Immature natural killer cell (primary cell): ENCODE results near the gene C16orf46. TPM values are rescaled to one million over a fixed set of nuclear protein-coding genes. Genes with fewer than 3 reads are reported as not detected.

Experiments
- DNase-seq, 3 donors: peaks; one replicate each; pipeline ENCODE4 v3.0.0; 2022; ENCODE audit warnings: mixed read lengths in 1 of 3
- H3K27ac Mint-ChIP-seq, 6 donors: one replicate each; pipeline ENCODE4 v1.8.0; 2020; ENCODE audit warnings: mixed read lengths in 6 of 6, mild to moderate bottlenecking in 5 of 6, inconsistent platforms in 4 of 6, moderate library complexity in 3 of 6
- H3K27me3 Mint-ChIP-seq, 3 donors: one replicate each; pipeline ENCODE4 v1.8.0; 2020 to 2021; ENCODE audit warnings: low read depth in 3 of 3, mild to moderate bottlenecking in 3 of 3, mixed read lengths in 3 of 3, moderate library complexity in 3 of 3, inconsistent platforms in 1 of 3
- H3K36me3 Mint-ChIP-seq, 3 donors: one replicate each; pipeline ENCODE4 v1.8.0; 2020; ENCODE audit warnings: mixed read lengths in 3 of 3, inconsistent platforms in 2 of 3, mild to moderate bottlenecking in 2 of 3
- H3K4me1 Mint-ChIP-seq, 2 donors: one replicate each; pipeline ENCODE4 v1.8.0; 2020; ENCODE audit warnings: inconsistent platforms in 2 of 2, mild to moderate bottlenecking in 2 of 2, mixed read lengths in 2 of 2, moderate library complexity in 1 of 2
- H3K4me3 Mint-ChIP-seq, 5 donors: one replicate each; pipeline ENCODE4 v1.8.0; 2020; ENCODE audit warnings: mild to moderate bottlenecking in 5 of 5, mixed read lengths in 5 of 5, inconsistent platforms in 3 of 5, moderate library complexity in 3 of 5
- H3K9me3 Mint-ChIP-seq, 6 donors: one replicate each; pipeline ENCODE4 v1.8.0; 2020; ENCODE audit warnings: mild to moderate bottlenecking in 6 of 6, mixed read lengths in 6 of 6, inconsistent platforms in 4 of 6, moderate library complexity in 3 of 6
- polyA plus RNA-seq, 3 donors: library from polyadenylated mRNA; unstranded; fragments of 300-500 nt; fragmentation: Illumina TruSeq; gene quantifications; one replicate each; pipeline ENCODE4 v1.2.3, GENCODE V29; 2021

The C16orf46 gene
- polyA plus RNA-seq, 3 donors from 2014 or later = 0.16 TPM; not detected in 2

- no peak for DNase-seq
- peaks cover 0 to 10% (median 1%) of the 10 kb centered on the region in 3 donors for H3K27me3 Mint-ChIP-seq
- no peaks in the 10 kb centered on the region for H3K9me3 Mint-ChIP-seq
- no peak overlapping the region for H3K4me3 Mint-ChIP-seq
- H3K36me3 Mint-ChIP-seq = no peaks in the 10 kb centered on the region
- no peak overlapping the region for H3K27ac Mint-ChIP-seq
- no peaks in the 10 kb centered on the region for H3K4me1 Mint-ChIP-seq
Measured at GRCh38 chr16:81066681-81067080, 10.4 kb downstream of the C16orf46 start.

DNA sequence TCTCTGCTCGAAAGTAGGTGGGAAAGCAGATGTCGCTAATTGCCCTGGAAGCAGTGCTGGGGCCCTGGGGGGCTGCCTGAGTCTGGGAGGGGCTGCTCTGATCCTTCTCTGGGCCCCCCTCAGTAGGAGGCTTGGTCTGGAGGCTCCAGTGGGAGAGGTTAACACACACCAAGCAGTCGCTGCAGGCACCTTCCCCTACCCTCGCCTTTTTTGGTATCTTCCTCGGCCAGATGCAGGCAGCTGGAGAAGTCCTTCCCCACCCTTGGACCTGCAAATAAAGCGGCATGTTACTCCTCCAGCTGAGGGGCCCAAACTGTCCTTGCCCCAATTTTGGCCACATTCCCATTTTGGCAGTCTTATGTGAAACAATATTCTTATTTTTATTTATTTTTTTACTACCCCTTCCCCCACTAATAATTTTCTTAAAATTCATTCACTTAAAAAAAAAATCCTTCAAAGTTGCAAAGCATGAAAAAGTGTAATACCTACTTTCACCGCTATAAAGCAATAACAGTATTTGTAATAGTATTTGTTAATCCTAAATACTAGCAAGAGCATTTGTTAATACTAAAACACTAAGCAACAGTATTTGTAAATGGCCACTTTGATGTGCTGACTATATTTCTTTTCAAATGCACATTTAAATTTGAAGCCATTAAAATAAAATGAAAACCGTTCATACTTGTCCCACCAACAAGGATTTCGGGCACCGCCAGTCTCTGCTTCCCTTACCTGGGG lies 15.0 kb downstream of the C16orf46 start:
- no peak for DNase-seq
- Mint-ChIP-seq H3K9me3 (no peaks in the 10 kb centered on the region), H3K4me1 (no peaks in the 10 kb centered on the region), H3K27ac (no peak overlapping the region), H3K27me3 (peaks cover 0 to 2% (median 2%) of the 10 kb centered on the region in 3 donors), H3K36me3 (no peaks in the 10 kb centered on the region), H3K4me3 (no peak overlapping the region)

GRCh38 chr16:81061307-81061640 lies 15.8 kb downstream of the C16orf46 start:
- no peak overlapping the region for H3K4me3 Mint-ChIP-seq
- no peak for DNase-seq
- H3K4me1 Mint-ChIP-seq = no peaks in the 10 kb centered on the region
- H3K9me3 Mint-ChIP-seq = no peaks in the 10 kb centered on the region
- H3K27ac Mint-ChIP-seq = no peak overlapping the region
- H3K36me3 Mint-ChIP-seq = no peaks in the 10 kb centered on the region
- H3K27me3 Mint-ChIP-seq = peaks cover 0 to 2% (median 2%) of the 10 kb centered on the region in 3 donors

DNA sequence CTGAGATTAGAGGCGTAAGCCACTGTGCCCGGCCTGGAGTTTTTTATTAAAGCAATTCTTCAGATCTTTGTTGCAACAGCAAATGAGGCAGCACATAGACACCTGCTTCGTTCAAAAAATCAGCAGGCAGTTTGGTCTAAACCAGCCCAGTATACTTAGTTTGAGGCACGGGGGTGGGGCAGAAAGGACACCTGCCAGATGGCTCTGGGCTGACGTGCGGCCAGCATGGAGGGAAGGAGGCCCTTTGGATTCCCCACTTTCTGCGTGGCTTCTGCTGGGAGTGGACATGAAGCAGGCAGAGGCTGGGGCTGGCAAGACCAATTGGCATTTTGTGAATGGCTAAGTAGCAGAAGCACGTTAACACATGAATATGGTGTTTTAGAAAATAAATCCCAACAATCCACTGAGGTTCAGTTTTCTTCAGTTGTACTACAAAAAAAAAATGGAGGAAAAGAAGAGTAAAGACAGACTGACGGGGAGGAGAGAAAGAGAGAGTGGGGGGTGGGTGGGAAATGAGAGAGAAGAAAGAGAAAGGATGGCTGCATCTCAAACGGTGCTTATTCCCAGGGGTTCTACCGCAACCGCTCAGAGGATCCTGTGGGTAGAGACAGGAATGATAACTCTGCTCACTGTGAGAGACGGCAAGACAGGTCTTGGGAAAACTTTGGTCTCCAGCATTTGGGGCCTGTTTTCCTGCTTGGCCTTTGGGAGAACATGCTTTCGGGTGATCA lies 16.3 kb downstream of the C16orf46 start:
- no peak overlapping the region for H3K4me3 Mint-ChIP-seq
- H3K27ac Mint-ChIP-seq = no peak overlapping the region
- H3K27me3 Mint-ChIP-seq = peaks cover 0 to 2% (median 2%) of the 10 kb centered on the region in 3 donors
- H3K9me3 Mint-ChIP-seq = no peaks in the 10 kb centered on the region
- no peak for DNase-seq
- H3K4me1 Mint-ChIP-seq = no peaks in the 10 kb centered on the region
- H3K36me3 Mint-ChIP-seq = no peaks in the 10 kb centered on the region

GRCh38 chr16:81053761-81054160 lies 23.3 kb downstream of the C16orf46 start:
- no peak for DNase-seq
- H3K27me3 Mint-ChIP-seq = peaks cover 0 to 2% (median under 1%) of the 10 kb centered on the region in 3 donors
- no peak overlapping the region for H3K4me3 Mint-ChIP-seq
- H3K27ac Mint-ChIP-seq = no peak overlapping the region
- H3K36me3 Mint-ChIP-seq = peaks cover 7 to 11% (median 10%) of the 10 kb centered on the region in 3 donors
- H3K9me3 Mint-ChIP-seq = peaks cover 10 to 24% (median 17%) of the 10 kb centered on the region in 6 donors
- H3K4me1 Mint-ChIP-seq = no peaks in the 10 kb centered on the region

GRCh38 chr16:81042821-81043220 lies 34.2 kb downstream of the C16orf46 start:
- no peak overlapping the region for H3K27ac Mint-ChIP-seq
- peaks cover 18 to 54% (median 30%) of the 10 kb centered on the region in 3 donors for H3K36me3 Mint-ChIP-seq

GRCh38 chr16:81041696-81042095 lies 35.3 kb downstream of the C16orf46 start:
- H3K4me1 Mint-ChIP-seq = peaks cover 20 to 21% of the 10 kb centered on the region in 2 donors
- no peak for DNase-seq
- no peaks in the 10 kb centered on the region for H3K9me3 Mint-ChIP-seq
- H3K36me3 Mint-ChIP-seq = peaks cover 18 to 49% (median 28%) of the 10 kb centered on the region in 3 donors
- no peak overlapping the region for H3K27ac Mint-ChIP-seq
- no peak overlapping the region for H3K4me3 Mint-ChIP-seq
- H3K27me3 Mint-ChIP-seq = peaks cover 0 to 6% (median 2%) of the 10 kb centered on the region in 3 donors

More at GRCh38 chr16:81042821-81043220, 34.2 kb downstream of the C16orf46 start:
- DNase-seq = no peak
- no peaks in the 10 kb centered on the region for H3K9me3 Mint-ChIP-seq
- no peak overlapping the region for H3K4me3 Mint-ChIP-seq
- H3K27me3 Mint-ChIP-seq = peaks cover 0 to 2% (median 0%) of the 10 kb centered on the region in 3 donors
- peaks cover 8 to 10% of the 10 kb centered on the region in 2 donors for H3K4me1 Mint-ChIP-seq

GRCh38 chr16:81040842-81041241 lies 36.2 kb downstream of the C16orf46 start:
- peaks cover 0 to 8% (median 6%) of the 10 kb centered on the region in 3 donors for H3K27me3 Mint-ChIP-seq
- peaks cover 18 to 46% (median 26%) of the 10 kb centered on the region in 3 donors for H3K36me3 Mint-ChIP-seq
- DNase-seq = no peak
- peaks cover 23 to 25% of the 10 kb centered on the region in 2 donors for H3K4me1 Mint-ChIP-seq
- no peak overlapping the region for H3K4me3 Mint-ChIP-seq
- H3K9me3 Mint-ChIP-seq = no peaks in the 10 kb centered on the region
- H3K27ac Mint-ChIP-seq = no peak overlapping the region

DNA sequence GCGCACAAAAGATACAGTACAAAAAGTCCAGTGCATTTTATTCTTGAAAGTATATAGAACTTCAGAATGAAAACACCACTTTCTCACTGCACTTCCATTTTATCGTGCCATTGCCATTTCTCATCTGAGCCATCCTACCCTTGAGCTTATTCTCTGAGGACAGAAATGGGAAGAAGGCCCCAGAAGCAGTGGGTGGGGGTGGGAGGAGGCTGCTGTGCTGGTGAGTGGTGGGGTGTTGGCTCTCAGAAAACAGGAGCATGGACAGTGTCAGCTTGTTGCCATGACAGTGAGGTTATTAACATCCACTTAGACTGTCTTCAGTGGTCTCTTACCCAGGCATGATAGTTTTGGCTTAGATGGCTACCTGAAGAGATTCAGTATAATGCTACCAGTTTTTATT lies 36.9 kb downstream of the C16orf46 start:
- no peaks in the 10 kb centered on the region for H3K9me3 Mint-ChIP-seq
- no peak for DNase-seq
- H3K27ac Mint-ChIP-seq = peak overlapping the region in 1 of 6 donors; percentile 49
- H3K27me3 Mint-ChIP-seq = peaks cover 0 to 6% (median 6%) of the 10 kb centered on the region in 3 donors
- H3K36me3 Mint-ChIP-seq = peaks cover 18 to 42% (median 22%) of the 10 kb centered on the region in 3 donors
- H3K4me1 Mint-ChIP-seq = peaks cover 25% of the 10 kb centered on the region in 2 donors
- H3K4me3 Mint-ChIP-seq = no peak overlapping the region

GRCh38 chr16:81036751-81037350 lies 40.2 kb downstream of the C16orf46 start:
- DNase-seq = no peak
- no peaks in the 10 kb centered on the region for H3K9me3 Mint-ChIP-seq
- peak overlapping the region; percentile 81 to 87 (median 85) for H3K4me3 Mint-ChIP-seq
- peak overlapping the region; percentile 77 to 91 (median 83) for H3K27ac Mint-ChIP-seq
- peaks cover 25 to 30% of the 10 kb centered on the region in 2 donors for H3K4me1 Mint-ChIP-seq
- H3K36me3 Mint-ChIP-seq = peaks cover 0 to 12% (median 0%) of the 10 kb centered on the region in 3 donors
- H3K27me3 Mint-ChIP-seq = peaks cover 0 to 6% (median 6%) of the 10 kb centered on the region in 3 donors

GRCh38 chr16:81035975-81036750 lies 40.9 kb downstream of the C16orf46 start:
- Mint-ChIP-seq H3K27me3 (peaks cover 0 to 6% (median 6%) of the 10 kb centered on the region in 3 donors), H3K27ac (peak overlapping the region; percentile 77 to 91 (median 83)), H3K9me3 (no peaks in the 10 kb centered on the region), H3K36me3 (peaks cover 0 to 6% (median 0%) of the 10 kb centered on the region in 3 donors), H3K4me3 (peak overlapping the region; percentile 81 to 87 (median 85)), H3K4me1 (peaks cover 25 to 30% of the 10 kb centered on the region in 2 donors)
- no peak for DNase-seq

- Mint-ChIP-seq H3K27ac (peak within 1 kb of the TSS; percentile 77 to 91 (median 83)), H3K4me1 (peaks cover 25 to 27% of the 10 kb centered on the region in 2 donors), H3K9me3 (no peaks in the 10 kb centered on the region), H3K36me3 (peaks cover 0 to 2% (median 0%) of the 10 kb centered on the region in 3 donors), H3K4me3 (peak within 1 kb of the TSS; percentile 81 to 87 (median 85)), H3K27me3 (peaks cover 0 to 6% (median 6%) of the 10 kb centered on the region in 3 donors)
- peak; percentile 87 to 90 (median 88) for DNase-seq
Measured at GRCh38 chr16:81035398-81035974, 41.6 kb downstream of the C16orf46 start, which contains the start of gene ATMIN. TSS of gene ATMIN (plus strand) at chr16:81035842. CDS start at chr16:81035871, 29 bp downstream.
